DND-41 (cell line): ENCODE results near the gene SLC23A2.

Experiments used
- CTCF ChIP-seq: IDR thresholded peaks from 2 replicates; pipeline ENCODE4 v1.5.1; 2012; ENCODE audit warnings: borderline replicate concordance, low read length, moderate library complexity, mild to moderate bottlenecking; ENCODE audit not compliant: poor library complexity, severe bottlenecking; ENCODE audit errors: extremely low read depth
- EZH2 ChIP-seq: IDR thresholded peaks from 3 replicates; pipeline ENCODE4 v1.6.1; 2012; ENCODE audit warnings: borderline replicate concordance, low read depth, mild to moderate bottlenecking, moderate library complexity, low read length, inconsistent platforms; ENCODE audit not compliant: severe bottlenecking

- TF ChIP-seq EZH2 (no peak), CTCF (no peak)
These were observed 29.3 kb upstream of the SLC23A2 start for GRCh38 chr20:5030348-5031205.
